NCI-H146 treated with DMSO at 0.1 percent for 48 hours (cell line): ENCODE measurements around the gene MOBP.
"Not testable (repeated sequence)": the region's sequence is repeated elsewhere in the genome, so short reads cannot be mapped to it uniquely, and the experiment has no call there.

Experiments
- DNase-seq: peaks from one replicate; lab custom pipeline; 2025; ENCODE audit not compliant: unreplicated experiment; lab: John Stamatoyannopoulos, UW

The MOBP gene

GRCh38 chr3:39449796-39450195 lies 17.7 kb upstream of the MOBP start:
- DNase-seq: no peak

DNA sequence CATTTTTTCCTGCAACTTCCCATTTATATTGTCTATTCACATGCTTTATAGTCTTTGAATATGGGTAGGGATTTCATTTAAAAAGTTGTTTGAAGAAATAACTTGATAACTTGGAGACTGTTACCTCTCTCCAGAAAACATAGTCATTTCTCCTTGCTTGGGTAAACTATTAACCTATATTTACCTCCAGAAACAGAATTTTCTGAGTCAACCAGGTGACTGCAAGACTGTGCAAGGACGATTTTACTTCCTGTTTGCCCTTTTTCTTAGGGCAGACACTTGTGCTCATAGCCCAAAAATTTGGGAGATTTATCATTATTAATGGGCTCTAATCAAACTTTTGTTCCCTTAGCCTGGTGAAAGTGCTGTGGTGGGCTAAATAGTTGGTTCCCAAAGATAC lies 14.3 kb upstream of the MOBP start:
- DNase-seq: no peak

- DNase-seq: not testable (repeated sequence)
Observed at GRCh38 chr3:39453872-39454271, 13.6 kb upstream of the MOBP start.

GRCh38 chr3:39454591-39455217 lies 12.8 kb upstream of the MOBP start:
- DNase-seq: no peak

GRCh38 chr3:39456159-39456558 lies 11.3 kb upstream of the MOBP start:
- DNase-seq: no peak

DNA sequence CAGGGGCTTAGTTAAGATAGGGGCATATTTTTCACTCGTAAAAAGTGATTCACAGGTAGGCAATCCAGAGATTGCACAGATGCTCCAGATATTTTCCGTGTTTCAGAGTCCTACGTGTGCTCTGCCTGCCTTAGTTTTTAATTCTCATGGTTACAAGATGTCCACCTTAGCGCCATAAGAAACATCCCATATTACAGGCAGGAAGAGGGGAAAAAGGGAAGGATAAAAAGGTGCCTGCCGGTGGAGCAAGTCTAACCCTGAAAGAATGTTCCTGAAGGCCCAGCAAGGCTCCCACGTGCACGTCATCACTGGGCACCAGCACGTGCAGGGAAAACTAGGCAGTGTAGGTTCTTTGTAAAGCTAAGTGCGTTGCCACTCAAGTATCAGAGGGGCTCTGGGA lies 10.1 kb upstream of the MOBP start:
- no peak for DNase-seq

DNA sequence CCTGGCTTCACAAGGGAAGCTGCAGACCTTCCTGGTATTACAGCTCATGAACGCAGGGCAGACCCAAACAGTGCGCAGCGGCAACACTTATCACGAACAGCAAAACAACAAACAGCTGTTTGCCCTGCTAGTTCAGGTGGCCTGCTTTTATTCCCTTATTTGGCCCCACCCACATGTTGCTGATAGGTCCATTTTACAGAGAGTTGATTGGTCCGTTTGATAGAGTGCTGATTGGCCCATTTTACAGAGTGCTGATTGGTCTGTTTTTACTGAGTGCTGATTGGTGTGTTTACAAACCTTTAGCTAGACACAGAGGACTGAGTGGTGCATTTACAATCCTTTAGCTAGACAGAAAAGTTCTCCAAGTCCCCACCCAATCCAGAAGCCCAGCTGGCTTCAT lies 8.9 kb upstream of the MOBP start:
- not testable (repeated sequence) for DNase-seq

- DNase-seq: no peak
Observed at GRCh38 chr3:39460677-39461076, 6.8 kb upstream of the MOBP start.

GRCh38 chr3:39463269-39463668 lies 4.2 kb upstream of the MOBP start:
- no peak for DNase-seq

DNA sequence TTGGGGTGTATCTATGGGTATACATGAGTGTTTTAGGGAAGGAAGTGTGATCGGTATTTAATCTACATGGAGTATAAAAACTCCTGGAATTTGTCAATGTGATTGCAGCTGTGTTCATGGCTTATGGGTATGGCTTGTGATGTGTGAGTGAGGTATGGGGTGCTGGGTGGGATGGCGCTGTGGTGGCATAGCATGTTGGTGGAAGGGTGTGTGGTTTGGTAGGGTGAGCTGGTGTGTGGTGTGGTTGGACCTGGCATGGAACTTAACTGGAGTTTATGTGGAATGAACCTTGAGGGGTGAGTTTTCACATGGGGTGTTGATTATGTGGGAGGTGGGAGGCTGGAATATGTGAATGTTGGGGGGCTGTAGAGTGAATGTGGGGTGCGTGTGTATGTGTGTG lies 492 bp upstream of the MOBP start:
- no peak for DNase-seq

GRCh38 chr3:39468108-39468436 lies 592 bp downstream of the MOBP start:
- no peak for DNase-seq

GRCh38 chr3:39469258-39469657 lies 1.8 kb downstream of the MOBP start:
- DNase-seq: no peak

- no peak for DNase-seq
Observed at GRCh38 chr3:39469945-39470344, 2.5 kb downstream of the MOBP start.

DNA sequence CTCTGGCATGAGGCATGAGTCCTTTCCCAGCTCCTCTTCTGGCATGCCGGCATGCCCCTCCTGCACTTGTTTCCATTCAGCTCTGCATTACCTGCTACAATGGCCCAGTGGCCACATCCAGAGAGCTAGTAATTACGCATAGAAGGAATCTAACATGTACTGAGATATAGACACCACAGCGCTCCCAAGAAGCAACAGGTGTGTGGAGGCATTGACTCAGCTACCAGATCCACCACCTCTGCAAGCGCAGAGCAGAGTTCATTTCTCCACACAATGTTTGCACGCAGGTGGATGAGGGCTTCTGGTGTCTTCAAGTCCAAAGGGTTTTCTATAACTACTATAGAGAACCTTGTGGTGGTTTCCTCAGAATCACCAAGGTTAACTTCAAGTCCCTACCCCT lies 4.2 kb downstream of the MOBP start:
- no peak for DNase-seq

DNA sequence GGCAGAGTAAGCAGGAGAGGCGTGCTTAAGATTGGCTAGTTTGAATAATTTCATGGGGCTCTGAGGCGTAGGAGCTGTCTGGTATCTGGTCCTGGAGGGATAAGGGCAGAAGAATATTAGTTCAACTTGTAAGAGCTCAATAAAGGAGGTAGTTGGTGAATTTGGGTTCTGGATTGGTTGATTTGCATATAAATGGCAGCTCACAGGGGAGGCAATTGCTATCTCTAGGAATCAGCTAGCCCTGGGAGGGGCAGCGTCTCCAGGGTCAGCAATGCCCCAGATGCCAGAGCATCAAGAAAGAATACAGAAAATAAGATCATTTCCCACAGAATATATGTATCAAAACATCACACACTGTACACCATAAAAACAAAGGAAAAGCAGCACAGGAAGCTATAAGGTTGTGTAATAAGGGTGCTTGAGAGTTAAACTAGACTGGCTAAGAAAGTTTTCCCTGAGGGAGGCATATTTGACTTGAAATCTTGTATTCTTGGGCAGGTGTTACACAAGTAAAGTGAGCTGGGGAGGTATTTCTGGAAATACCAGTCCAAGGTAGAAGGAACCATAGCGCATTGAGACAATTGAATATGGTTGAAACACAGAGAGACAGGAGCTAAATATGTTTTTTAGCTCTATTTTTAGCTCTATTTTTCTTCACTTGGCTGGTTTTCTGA lies 6.1 kb downstream of the MOBP start:
- DNase-seq: no peak

GRCh38 chr3:39474126-39474515 lies 6.6 kb downstream of the MOBP start:
- no peak for DNase-seq

- no peak for DNase-seq
Observed at GRCh38 chr3:39476783-39477182, 9.3 kb downstream of the MOBP start.

DNA sequence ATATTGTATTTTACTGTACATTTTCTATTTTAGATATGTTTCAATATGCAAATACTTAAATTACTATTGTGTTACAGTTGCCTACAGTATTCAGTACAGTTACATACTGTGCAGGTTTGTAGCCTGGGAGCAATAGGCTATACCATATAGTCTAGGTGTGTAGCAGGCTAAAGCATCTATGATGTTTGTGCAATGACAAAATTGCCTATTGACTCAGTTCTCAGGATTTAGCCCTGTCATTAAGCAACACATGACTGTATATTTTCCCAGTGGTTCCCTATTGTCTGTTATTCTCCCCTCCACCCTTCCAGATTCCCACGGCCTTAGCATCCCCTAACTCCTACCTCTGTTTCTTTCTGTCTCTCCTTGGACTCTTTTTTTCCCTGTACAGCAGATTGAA lies 10.7 kb downstream of the MOBP start:
- DNase-seq: no peak

GRCh38 chr3:39479701-39480414 lies 12.4 kb downstream of the MOBP start:
- DNase-seq: no peak

GRCh38 chr3:39485547-39485946 lies 18.1 kb downstream of the MOBP start:
- DNase-seq: no peak

- no peak for DNase-seq
Observed at GRCh38 chr3:39491014-39491413, 23.5 kb downstream of the MOBP start.

- no peak for DNase-seq
Observed at GRCh38 chr3:39491733-39492350, 24.4 kb downstream of the MOBP start.
